K562 (cell line): ENCODE measurements around the gene HES3. TPM values are rescaled to one million over a fixed set of nuclear protein-coding genes. Genes with fewer than 3 reads are reported as not detected.
A peak's percentile ranks its signal among the peaks of the same experiment; 100 is the strongest.

ENCODE experiments used
- ATAC-seq: fragments of 200-7000 bp; cut with Tn5 transposase; 3 replicates; pipeline ENCODE4 v1.9.1; 2020; ENCODE audit warnings: moderate library complexity
- BruUV-seq: library from RNA; stranded (reverse); fragments of 400-500 nt; replicated peaks from 2 replicates; lab custom pipeline; 2021; lab: Mats Ljungman, UMichigan
- CTCF ChIA-PET: fragments of 300-600 bp; formaldehyde crosslinking; extraction: SDS; loops from one replicate; lab custom pipeline; 2021; ENCODE audit warnings: low intra/inter-chr PET ratio; lab: Yijun Ruan, JAX
- POLR2A ChIA-PET: fragments of 300-600, 350-650 bp; sonication (Branson Sonifier 250); formaldehyde crosslinking; extraction: SDS; loops from one replicate; lab custom pipeline; 2021; ENCODE audit warnings: antibody characterized with exemption, inconsistent platforms; lab: Yijun Ruan, JAX
- DNase-seq, 4 experiments: peaks; one replicate each; pipeline versions ENCODE4 v3.0.0 to v3.0.0-alpha.2; 2011 to 2018; ENCODE audit warnings: low spot score in 3 of 4, mixed read lengths in 3 of 4; ENCODE audit errors: extremely low read depth in 1 of 4
- FAIRE-seq: peaks from 2 replicates; lab custom pipeline; 2011; peaks lifted over from hg19 to GRCh38; lab: Jason Lieb, UNC
- H2AFZ ChIP-seq: 2 replicates; pipeline ENCODE4 v1.6.0; 2011; ENCODE audit warnings: low read depth, low read length, control low read depth, inconsistent platforms
- H3K27ac ChIP-seq: fragments of 200-600 bp; 3 replicates; pipeline ENCODE4 v1.8.0; 2011; ENCODE audit warnings: low read depth, mild to moderate bottlenecking, control low read depth, inconsistent platforms, low read length, moderate library complexity, mixed read lengths; ENCODE audit errors: extremely low read depth
- H3K27me3 ChIP-seq, 2 experiments: fragments of 300-600 bp in 1 of 2; 2 replicates in 1 of 2; 3 replicates in 1 of 2; pipeline versions ENCODE4 v1.6.0 to v1.8.0; 2011; ENCODE audit warnings: inconsistent platforms in 2 of 2, low read length in 2 of 2, mild to moderate bottlenecking in 1 of 2, mixed read lengths in 1 of 2, moderate library complexity in 1 of 2; ENCODE audit not compliant: control insufficient read depth in 2 of 2, insufficient read depth in 2 of 2
- H3K36me3 ChIP-seq: fragments of 300-600 bp; 3 replicates; pipeline ENCODE4 v1.8.0; 2011; ENCODE audit warnings: mild to moderate bottlenecking, low read length, inconsistent platforms; ENCODE audit not compliant: control insufficient read depth, insufficient read depth
- H3K4me1 ChIP-seq, 2 experiments: fragments of 200-600 bp in 1 of 2; replicated peaks in 1 of 2; 2 replicates in 1 of 2; 3 replicates in 1 of 2; pipeline versions ENCODE4 v1.5.1 to v1.8.0; 2011; ENCODE audit warnings: inconsistent platforms in 2 of 2, low read length in 2 of 2, mild to moderate bottlenecking in 1 of 2, mixed read lengths in 1 of 2, moderate library complexity in 1 of 2; ENCODE audit not compliant: control insufficient read depth in 2 of 2, insufficient read depth in 2 of 2
- H3K4me2 ChIP-seq: 2 replicates; pipeline ENCODE4 v1.6.1; 2011; ENCODE audit warnings: low read length, control low read depth, inconsistent platforms, mixed read lengths; ENCODE audit not compliant: insufficient read depth
- H3K4me3 ChIP-seq: fragments of 200-600 bp; sonication (generic), shearing (Covaris generic); 2 replicates; pipeline ENCODE4 v1.5.1; 2016; ENCODE audit warnings: control low read depth, inconsistent platforms
- H3K79me2 ChIP-seq: fragments of 200-600 bp; 3 replicates; pipeline ENCODE4 v1.8.0; 2011; ENCODE audit warnings: low read length, inconsistent platforms; ENCODE audit not compliant: control insufficient read depth, insufficient read depth
- H3K9ac ChIP-seq, 2 experiments: 2 replicates each; pipeline versions ENCODE4 v1.6.0 to v1.6.1; 2011; ENCODE audit warnings: low read depth in 2 of 2, low read length in 2 of 2, control low read depth in 1 of 2, inconsistent platforms in 1 of 2, mild to moderate bottlenecking in 1 of 2, mixed read lengths in 1 of 2; ENCODE audit not compliant: insufficient read depth in 1 of 2
- H3K9me1 ChIP-seq: one replicate; pipeline ENCODE4 v1.6.0; 2011; ENCODE audit warnings: inconsistent platforms, mild to moderate bottlenecking, low read length, moderate library complexity; ENCODE audit not compliant: control insufficient read depth, insufficient read depth
- H3K9me3 ChIP-seq: replicated peaks from 2 replicates; pipeline ENCODE4 v1.5.1; 2011; ENCODE audit warnings: low read depth, low read length, inconsistent platforms; ENCODE audit not compliant: control insufficient read depth, insufficient read depth
- H4K20me1 ChIP-seq: replicated peaks from 2 replicates; pipeline ENCODE4 v1.6.1; 2011; ENCODE audit warnings: low read length, inconsistent platforms, mixed read lengths; ENCODE audit not compliant: control insufficient read depth, insufficient read depth
- CHD7 ChIP-seq: fragments of 200-600 bp; sonication (generic); IDR thresholded peaks from one replicate; pipeline ENCODE4 v1.6.1; 2012; ENCODE audit warnings: mild to moderate bottlenecking, low read depth, low read length, inconsistent platforms
- DIDO1 ChIP-seq: fragments of 450-650 bp; IDR thresholded peaks from 2 replicates; pipeline ENCODE4 v1.6.1; 2016; ENCODE audit warnings: low read depth, missing biosample characterization, missing genetic modification characterization
- EHMT2 ChIP-seq: fragments of 450-650 bp; IDR thresholded peaks from 2 replicates; pipeline ENCODE4 v1.6.1; 2018; ENCODE audit warnings: antibody characterized with exemption
- MBD1 ChIP-seq: fragments of 250-450 bp; sonication (Bioruptor Pico); IDR thresholded peaks from 2 replicates; pipeline ENCODE4 v1.8.0; 2022; ENCODE audit warnings: inconsistent platforms
- TAF15 ChIP-seq: fragments of 200-400 bp; formaldehyde crosslinking; IDR thresholded peaks from 2 replicates; pipeline ENCODE4 v1.6.1; 2017; ENCODE audit warnings: mild to moderate bottlenecking, low read depth, low read length, moderate library complexity
- TCF3 ChIP-seq: sonication (generic); formaldehyde crosslinking; IDR thresholded peaks from 2 replicates; pipeline ENCODE4 v1.4.0; 2020; ENCODE audit warnings: mild to moderate bottlenecking, missing genetic modification reagents
- USF1 ChIP-seq: sonication (generic); formaldehyde crosslinking; IDR thresholded peaks from 2 replicates; pipeline ENCODE4 v1.9.0; 2022; ENCODE audit warnings: mild to moderate bottlenecking, missing genetic modification reagents
- ZNF57 ChIP-seq: fragments of 450-650 bp; formaldehyde crosslinking; IDR thresholded peaks from 2 replicates; pipeline ENCODE4 v1.4.0; 2020; ENCODE audit warnings: mild to moderate bottlenecking, moderate library complexity
- WGBS: fragments of 100-300 bp; shearing (Covaris generic); methylation state at CpG from one replicate; pipeline ENCODE4 v1.1.6; 2016; ENCODE audit warnings: low coverage, mixed read lengths; ENCODE audit not compliant: insufficient coverage; ENCODE audit errors: missing lambda C conversion rate; 5-methylcytosine and 5-hydroxymethylcytosine counted together
- in situ Hi-C: fragments of 300-500 bp; cut with MboI; formaldehyde crosslinking; loops from 4 replicates; pipeline ENCODE4 v1.15.0; 2018; ENCODE audit warnings: inconsistent platforms, mixed read lengths
- intact Hi-C: fragments of 100-400 bp; cut with micrococcal nuclease; formaldehyde crosslinking; loops from 2 replicates; pipeline ENCODE4 v1.14.2; 2022
- polyA plus RNA-seq, 8 experiments: library from polyadenylated mRNA; depleted of rRNA in 4 of 8; stranded (reverse) in 5 of 8; unstranded in 3 of 8; fragments of >200 nt; fragmentation: Nextera tagmentation in 2 of 8; fragmentation: Illumina TruSeq in 1 of 8; extraction: Ambion mirVana in 2 of 8; extraction: Trizol in 1 of 8; gene quantifications; 2 replicates each; pipeline versions ENCODE4 v1.2.1 to v1.2.3, GENCODE V29; 2011 to 2014; ENCODE audit warnings: inconsistent platforms in 1 of 8, missing spikeins in 1 of 8
- total RNA-seq, 7 experiments: library from RNA; depleted of rRNA in 6 of 7; stranded (reverse); fragments of >200 nt in 6 of 7; fragmentation: Illumina TruSeq in 2 of 7; extraction: Trizol in 2 of 7; gene quantifications; 2 replicates each; pipeline versions ENCODE4 v1.2.1 to v1.2.3, GENCODE V29; 2011 to 2021; ENCODE audit warnings: low replicate concordance in 1 of 7

The HES3 gene
- total and polyA plus RNA-seq, 9 of the 15 experiments (the other 6 are each of a cell fraction or from before 2014, with no cell fraction given): not detected

- intact Hi-C loops (no loop called here), in situ Hi-C loops (loop anchor here (25.0 kb wide), 1 partner anchor 955 kb away; no protein-coding TSS in a partner anchor)
- ATAC-seq (no peak), DNase-seq (no peak), FAIRE-seq (no peak)
- H3K27ac ChIP-seq: no peak overlapping the region
- H3K4me3 ChIP-seq: no peak overlapping the region
- WGBS: 37% methylated on average over 8 of the region's 8 CpGs
- peaks cover 0 to 52% of the 10 kb centered on the region in 2 experiments; a peak in 3 of 5 replicates for H3K4me1 ChIP-seq
- no peaks in the 10 kb centered on the region for H3K9me3 ChIP-seq
- H3K9me1 ChIP-seq: peaks cover 3% of the 10 kb centered on the region
- H4K20me1 ChIP-seq: peaks cover 21% of the 10 kb centered on the region
- ChIA-PET POLR2A (interaction anchor here (0.6 kb wide), 1 partner anchor 234 kb away, joined by 4 read pairs; no protein-coding TSS in a partner anchor), CTCF (no interaction called here)
- no peaks in the 10 kb centered on the region for H3K36me3 ChIP-seq
- H3K27me3 ChIP-seq: peaks cover 11 to 32% of the 10 kb centered on the region in 2 experiments; a peak in 4 of 5 replicates
- BruUV-seq: no TSS peak
- H2AFZ ChIP-seq: no peak overlapping the region
- H3K9ac ChIP-seq: 0 out of 4 replicates have a peak overlapping the region, but pooled peaks of 1 of the 2 experiments have one; percentile 24
- no peak overlapping the region for H3K4me2 ChIP-seq
- H3K79me2 ChIP-seq: no peaks in the 10 kb centered on the region
- TF ChIP-seq DIDO1 (tag) (no peak), CHD7 (no peak), USF1 (CRISPR knock-in tag) (no peak), TCF3 (no peak), ZNF57 (CRISPR knock-in tag) (no peak), EHMT2 (no peak), MBD1 (CRISPR knock-in tag) (no peak), TAF15 (no peak)
Measured at GRCh38 chr1:6257541-6258069, 13.6 kb downstream of the HES3 start.
